ENCODE data around the gene ART4.

DNA sequence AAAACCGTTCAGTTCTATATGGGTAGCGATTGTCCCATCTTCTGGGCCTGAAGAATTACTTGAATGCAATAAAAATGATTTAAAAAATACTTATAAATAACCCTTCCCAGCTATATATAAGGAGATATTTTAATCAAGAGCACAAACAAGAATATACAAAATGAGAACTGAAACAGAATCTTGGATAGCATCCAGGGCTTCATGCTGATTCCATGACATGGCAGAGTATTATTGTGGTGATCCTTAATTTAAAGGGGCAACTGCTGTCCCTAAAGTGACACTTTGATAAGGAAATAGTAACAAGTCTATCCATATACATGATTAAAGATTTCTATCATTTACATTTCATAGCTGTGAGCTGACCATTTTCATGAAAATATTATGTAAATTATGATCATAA lies 58.9 kb downstream of the ART4 start:
- TF ChIP-seq EZH2phosphoT487 (IDR thresholded peaks at IDR 0.05; ENCODE audit: borderline replicate concordance): no peak
- TF ChIP-seq TCF7L2 (IDR thresholded peaks at IDR 0.05; ENCODE audit: borderline replicate concordance, extremely low read depth, insufficient read depth, insufficient read length): no peak
- TF ChIP-seq CTCF (IDR thresholded peaks at IDR 0.05 in 2 of 3, conservative IDR thresholded peaks at IDR 0.05 in 1 of 3; ENCODE audit: borderline replicate concordance in 1 of 3, insufficient read depth in 1 of 3, low read depth in 2 of 3, low read length in 2 of 3): no peak
- no peak for TF ChIP-seq REST (IDR thresholded peaks at IDR 0.05; ENCODE audit: low read depth)
- TF ChIP-seq POLR2AphosphoS5 (IDR thresholded peaks at IDR 0.05; ENCODE audit: low read depth, low read length): no peak
- no peak for TF ChIP-seq ELF1 (IDR thresholded peaks at IDR 0.05; ENCODE audit: borderline replicate concordance, low read depth)
- no peak for TF ChIP-seq SRF (IDR thresholded peaks at IDR 0.05; ENCODE audit: low read depth)
- no peak for TF ChIP-seq EZH2 (IDR thresholded peaks at IDR 0.05)
- TF ChIP-seq POLR2A (IDR thresholded peaks at IDR 0.05; ENCODE audit: borderline replicate concordance, extremely low read depth, insufficient read depth, insufficient read length): no peak
- no peak for TF ChIP-seq SIN3A (IDR thresholded peaks at IDR 0.05; ENCODE audit: low read depth)
- no peak for TF ChIP-seq JUND (IDR thresholded peaks at IDR 0.05)
- TF ChIP-seq, protein P1, sequence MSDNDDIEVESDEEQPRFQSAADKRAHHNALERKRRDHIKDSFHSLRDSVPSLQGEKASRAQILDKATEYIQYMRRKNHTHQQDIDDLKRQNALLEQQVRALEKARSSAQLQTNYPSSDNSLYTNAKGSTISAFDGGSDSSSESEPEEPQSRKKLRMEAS (IDR thresholded peaks at IDR 0.05): no peak
- TF ChIP-seq EGR1 (IDR thresholded peaks at IDR 0.05; ENCODE audit: low read depth): no peak
